ENCODE results near the gene WDR7.

WDR7 gene

GRCh38 chr18:56953428-56954198 lies 302.5 kb downstream of the WDR7 start:
- no peak for DNase-seq

GRCh38 chr18:56955490-56955889 lies 304.3 kb downstream of the WDR7 start:
- DNase-seq: no peak

GRCh38 chr18:56959120-56959519 lies 308.0 kb downstream of the WDR7 start:
- no peak for DNase-seq

GRCh38 chr18:56962322-56962721 lies 311.2 kb downstream of the WDR7 start:
- peak; percentile 96 for DNase-seq

GRCh38 chr18:56967035-56967434 lies 315.9 kb downstream of the WDR7 start:
- DNase-seq: no peak

GRCh38 chr18:56973487-56973886 lies 322.3 kb downstream of the WDR7 start:
- DNase-seq: no peak

- no peak for DNase-seq
These were observed 323.0 kb downstream of the WDR7 start for GRCh38 chr18:56974141-56974540.

GRCh38 chr18:56975276-56975675 lies 324.1 kb downstream of the WDR7 start:
- DNase-seq: no peak

GRCh38 chr18:56977309-56977708 lies 326.1 kb downstream of the WDR7 start:
- peak; percentile 75 for DNase-seq

GRCh38 chr18:56977771-56978170 lies 326.6 kb downstream of the WDR7 start:
- DNase-seq: peak; percentile 73

GRCh38 chr18:56980151-56980550 lies 329.0 kb downstream of the WDR7 start:
- no peak for DNase-seq

GRCh38 chr18:56982766-56983165 lies 331.6 kb downstream of the WDR7 start:
- DNase-seq: peak; percentile 62

- no peak for DNase-seq
These were observed 332.3 kb downstream of the WDR7 start for GRCh38 chr18:56983275-56983992.

- DNase-seq: peak; percentile 81
These were observed 333.6 kb downstream of the WDR7 start for GRCh38 chr18:56984731-56985130.

- peak; percentile 66 for DNase-seq
These were observed 335.7 kb downstream of the WDR7 start for GRCh38 chr18:56986829-56987228.

- DNase-seq: no peak
These were observed 336.1 kb downstream of the WDR7 start for GRCh38 chr18:56987236-56987635.

GRCh38 chr18:56988022-56988421 lies 336.9 kb downstream of the WDR7 start:
- peak; percentile 86 for DNase-seq

GRCh38 chr18:56990678-56991077 lies 339.5 kb downstream of the WDR7 start:
- DNase-seq: no peak

- peak; percentile 91 for DNase-seq
These were observed 341.6 kb downstream of the WDR7 start for GRCh38 chr18:56992777-56993176.

GRCh38 chr18:56995579-56996188 lies 344.5 kb downstream of the WDR7 start:
- DNase-seq: peak; percentile 85

- DNase-seq: no peak
These were observed 346.0 kb downstream of the WDR7 start for GRCh38 chr18:56997200-56997599.

GRCh38 chr18:56999823-57000222 lies 348.7 kb downstream of the WDR7 start:
- no peak for DNase-seq

- peak; percentile 97 for DNase-seq
These were observed 351.5 kb downstream of the WDR7 start for GRCh38 chr18:57002627-57003026.

GRCh38 chr18:57003342-57003741 lies 352.2 kb downstream of the WDR7 start:
- DNase-seq: no peak

Data from NCI-H69 (cell line).